ENCODE data around the gene RXRB. TPM values are rescaled to one million over a fixed set of nuclear protein-coding genes. Genes with fewer than 3 reads are reported as not detected.
A peak's percentile ranks its signal among the peaks of the same experiment; 100 is the strongest.

RXRB gene
- total and polyA plus RNA-seq, 2 of the 13 experiments (the other 11 are each of a cell fraction or from before 2014, with no cell fraction given), result 26.7 to 55.7 TPM

DNA sequence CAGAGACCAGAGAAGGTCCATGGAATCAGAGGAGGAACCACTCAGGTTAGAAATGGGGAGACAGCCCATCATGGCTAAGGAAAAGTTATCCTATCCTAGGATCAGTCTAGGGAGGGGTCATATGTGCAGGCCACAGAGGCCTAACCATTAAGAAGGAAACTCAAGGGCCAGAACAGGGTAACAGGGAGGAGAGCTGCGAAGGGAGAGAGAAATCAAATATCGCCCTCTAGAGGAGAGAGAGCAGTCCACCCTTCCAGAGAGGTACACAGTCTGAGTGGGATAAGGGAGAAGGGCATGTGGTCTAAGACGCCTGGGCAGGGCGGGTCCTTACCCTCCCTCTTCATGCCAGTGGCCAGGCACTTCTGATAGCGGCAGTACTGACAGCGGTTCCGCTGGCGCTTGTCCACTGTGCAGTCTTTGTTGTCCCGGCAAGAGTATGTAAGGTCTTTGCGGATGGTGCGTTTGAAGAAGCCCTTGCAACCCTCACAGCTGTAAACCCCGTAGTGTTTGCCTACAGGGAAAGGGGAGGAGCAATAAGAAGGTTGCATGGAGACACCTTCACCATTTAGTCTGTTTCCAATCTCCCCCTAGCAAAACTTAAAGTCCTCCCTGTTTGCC is 2.9 kb downstream of the RXRB start (continued):
- TF ChIP-seq, protein P1, sequence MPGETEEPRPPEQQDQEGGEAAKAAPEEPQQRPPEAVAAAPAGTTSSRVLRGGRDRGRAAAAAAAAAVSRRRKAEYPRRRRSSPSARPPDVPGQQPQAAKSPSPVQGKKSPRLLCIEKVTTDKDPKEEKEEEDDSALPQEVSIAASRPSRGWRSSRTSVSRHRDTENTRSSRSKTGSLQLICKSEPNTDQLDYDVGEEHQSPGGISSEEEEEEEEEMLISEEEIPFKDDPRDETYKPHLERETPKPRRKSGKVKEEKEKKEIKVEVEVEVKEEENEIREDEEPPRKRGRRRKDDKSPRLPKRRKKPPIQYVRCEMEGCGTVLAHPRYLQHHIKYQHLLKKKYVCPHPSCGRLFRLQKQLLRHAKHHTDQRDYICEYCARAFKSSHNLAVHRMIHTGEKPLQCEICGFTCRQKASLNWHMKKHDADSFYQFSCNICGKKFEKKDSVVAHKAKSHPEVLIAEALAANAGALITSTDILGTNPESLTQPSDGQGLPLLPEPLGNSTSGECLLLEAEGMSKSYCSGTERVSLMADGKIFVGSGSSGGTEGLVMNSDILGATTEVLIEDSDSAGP (CRISPR knock-in tag; IDR thresholded peaks at IDR 0.05; ENCODE audit: borderline replicate concordance), result peak; percentile 0; the same call in 1 of the 2 replicates
- TF ChIP-seq SMC3 (IDR thresholded peaks at IDR 0.05; ENCODE audit: low read length), result peak; percentile 72
- TF ChIP-seq, protein P2, sequence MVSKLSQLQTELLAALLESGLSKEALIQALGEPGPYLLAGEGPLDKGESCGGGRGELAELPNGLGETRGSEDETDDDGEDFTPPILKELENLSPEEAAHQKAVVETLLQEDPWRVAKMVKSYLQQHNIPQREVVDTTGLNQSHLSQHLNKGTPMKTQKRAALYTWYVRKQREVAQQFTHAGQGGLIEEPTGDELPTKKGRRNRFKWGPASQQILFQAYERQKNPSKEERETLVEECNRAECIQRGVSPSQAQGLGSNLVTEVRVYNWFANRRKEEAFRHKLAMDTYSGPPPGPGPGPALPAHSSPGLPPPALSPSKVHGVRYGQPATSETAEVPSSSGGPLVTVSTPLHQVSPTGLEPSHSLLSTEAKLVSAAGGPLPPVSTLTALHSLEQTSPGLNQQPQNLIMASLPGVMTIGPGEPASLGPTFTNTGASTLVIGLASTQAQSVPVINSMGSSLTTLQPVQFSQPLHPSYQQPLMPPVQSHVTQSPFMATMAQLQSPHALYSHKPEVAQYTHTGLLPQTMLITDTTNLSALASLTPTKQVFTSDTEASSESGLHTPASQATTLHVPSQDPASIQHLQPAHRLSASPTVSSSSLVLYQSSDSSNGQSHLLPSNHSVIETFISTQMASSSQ (IDR thresholded peaks at IDR 0.05; ENCODE audit: low read depth), result no peak
- TF ChIP-seq, protein P2 (CRISPR knock-in tag; IDR thresholded peaks at IDR 0.05; ENCODE audit: borderline replicate concordance), result peak; percentile 39; the same call in 1 of the 2 replicates
- 0 out of 2 replicates have a peak, but pooled peaks have one; percentile 27 for TF ChIP-seq ESRRA (CRISPR knock-in tag; IDR thresholded peaks at IDR 0.05; ENCODE audit: low read depth)
- TF ChIP-seq HIVEP1 (CRISPR knock-in tag; IDR thresholded peaks at IDR 0.05), result no peak
- TF ChIP-seq, protein P3, sequence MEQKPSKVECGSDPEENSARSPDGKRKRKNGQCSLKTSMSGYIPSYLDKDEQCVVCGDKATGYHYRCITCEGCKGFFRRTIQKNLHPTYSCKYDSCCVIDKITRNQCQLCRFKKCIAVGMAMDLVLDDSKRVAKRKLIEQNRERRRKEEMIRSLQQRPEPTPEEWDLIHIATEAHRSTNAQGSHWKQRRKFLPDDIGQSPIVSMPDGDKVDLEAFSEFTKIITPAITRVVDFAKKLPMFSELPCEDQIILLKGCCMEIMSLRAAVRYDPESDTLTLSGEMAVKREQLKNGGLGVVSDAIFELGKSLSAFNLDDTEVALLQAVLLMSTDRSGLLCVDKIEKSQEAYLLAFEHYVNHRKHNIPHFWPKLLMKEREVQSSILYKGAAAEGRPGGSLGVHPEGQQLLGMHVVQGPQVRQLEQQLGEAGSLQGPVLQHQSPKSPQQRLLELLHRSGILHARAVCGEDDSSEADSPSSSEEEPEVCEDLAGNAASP (CRISPR knock-in tag; IDR thresholded peaks at IDR 0.05; ENCODE audit: borderline replicate concordance), result peak; percentile 12; the same call in 1 of the 2 replicates
- TF ChIP-seq GABPB1 (CRISPR knock-in tag; IDR thresholded peaks at IDR 0.05), result no peak
- no peak for TF ChIP-seq CREB1 (IDR thresholded peaks at IDR 0.05)
- no peak for TF ChIP-seq CREB1 (CRISPR knock-in tag; IDR thresholded peaks at IDR 0.05)
- TF ChIP-seq SALL2 (CRISPR knock-in tag; IDR thresholded peaks at IDR 0.05), result 0 out of 2 replicates have a peak, but pooled peaks have one; percentile 42
- TF ChIP-seq, protein P4, sequence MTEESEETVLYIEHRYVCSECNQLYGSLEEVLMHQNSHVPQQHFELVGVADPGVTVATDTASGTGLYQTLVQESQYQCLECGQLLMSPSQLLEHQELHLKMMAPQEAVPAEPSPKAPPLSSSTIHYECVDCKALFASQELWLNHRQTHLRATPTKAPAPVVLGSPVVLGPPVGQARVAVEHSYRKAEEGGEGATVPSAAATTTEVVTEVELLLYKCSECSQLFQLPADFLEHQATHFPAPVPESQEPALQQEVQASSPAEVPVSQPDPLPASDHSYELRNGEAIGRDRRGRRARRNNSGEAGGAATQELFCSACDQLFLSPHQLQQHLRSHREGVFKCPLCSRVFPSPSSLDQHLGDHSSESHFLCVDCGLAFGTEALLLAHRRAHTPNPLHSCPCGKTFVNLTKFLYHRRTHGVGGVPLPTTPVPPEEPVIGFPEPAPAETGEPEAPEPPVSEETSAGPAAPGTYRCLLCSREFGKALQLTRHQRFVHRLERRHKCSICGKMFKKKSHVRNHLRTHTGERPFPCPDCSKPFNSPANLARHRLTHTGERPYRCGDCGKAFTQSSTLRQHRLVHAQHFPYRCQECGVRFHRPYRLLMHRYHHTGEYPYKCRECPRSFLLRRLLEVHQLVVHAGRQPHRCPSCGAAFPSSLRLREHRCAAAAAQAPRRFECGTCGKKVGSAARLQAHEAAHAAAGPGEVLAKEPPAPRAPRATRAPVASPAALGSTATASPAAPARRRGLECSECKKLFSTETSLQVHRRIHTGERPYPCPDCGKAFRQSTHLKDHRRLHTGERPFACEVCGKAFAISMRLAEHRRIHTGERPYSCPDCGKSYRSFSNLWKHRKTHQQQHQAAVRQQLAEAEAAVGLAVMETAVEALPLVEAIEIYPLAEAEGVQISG (CRISPR knock-in tag; IDR thresholded peaks at IDR 0.05), result peak; percentile 56; the same call in 1 of the 2 replicates
- TF ChIP-seq, protein P5, sequence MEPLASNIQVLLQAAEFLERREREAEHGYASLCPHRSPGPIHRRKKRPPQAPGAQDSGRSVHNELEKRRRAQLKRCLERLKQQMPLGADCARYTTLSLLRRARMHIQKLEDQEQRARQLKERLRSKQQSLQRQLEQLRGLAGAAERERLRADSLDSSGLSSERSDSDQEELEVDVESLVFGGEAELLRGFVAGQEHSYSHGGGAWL (CRISPR knock-in tag; IDR thresholded peaks at IDR 0.05), result no peak
- TF ChIP-seq, protein P6, sequence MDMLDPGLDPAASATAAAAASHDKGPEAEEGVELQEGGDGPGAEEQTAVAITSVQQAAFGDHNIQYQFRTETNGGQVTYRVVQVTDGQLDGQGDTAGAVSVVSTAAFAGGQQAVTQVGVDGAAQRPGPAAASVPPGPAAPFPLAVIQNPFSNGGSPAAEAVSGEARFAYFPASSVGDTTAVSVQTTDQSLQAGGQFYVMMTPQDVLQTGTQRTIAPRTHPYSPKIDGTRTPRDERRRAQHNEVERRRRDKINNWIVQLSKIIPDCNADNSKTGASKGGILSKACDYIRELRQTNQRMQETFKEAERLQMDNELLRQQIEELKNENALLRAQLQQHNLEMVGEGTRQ (IDR thresholded peaks at IDR 0.05; ENCODE audit: low read depth, low read length), result 0 out of 2 replicates have a peak, but pooled peaks have one; percentile 4
- TF ChIP-seq, protein P6 (CRISPR knock-in tag; IDR thresholded peaks at IDR 0.05; ENCODE audit: borderline replicate concordance), result no peak
- no peak for TF ChIP-seq ZNF749 (CRISPR knock-in tag; IDR thresholded peaks at IDR 0.05; ENCODE audit: borderline replicate concordance)
